ENCODE data around the gene FBF1. TPM values are rescaled to one million over a fixed set of nuclear protein-coding genes. Genes with fewer than 3 reads are reported as not detected.
A peak's percentile ranks its signal among the peaks of the same experiment; 100 is the strongest.

FBF1 gene
- total RNA-seq, 4 donors from 2014 or later: 2.5 to 6.4 (median 5.8) TPM

GRCh38 chr17:75877752-75878173 lies 63.1 kb downstream of the FBF1 start:
- DNase-seq (peak; percentile 42 to 60), ATAC-seq (peak; percentile 53 to 59)
- in situ Hi-C loops (cut with MboI; ENCODE audit: low sequenced_read_pairs in 4 of 4): loop anchor here in 1 of 4 donors (25.0 kb wide), 1 partner anchor 115 kb away; the partner anchor contains the start of gene GALK1
- intact Hi-C loops (cut with DNase I; ENCODE audit: low total_unique reads): loop anchor here (1.0 kb wide), 3 partner anchors 19 to 98 kb away; partner anchors contain the start of gene TRIM65
- Histone ChIP-seq H3K9me3 (no peaks in the 10 kb centered on the region), H3K27ac (peak overlapping the region; percentile 79 to 92 (median 86)), H3K4me3 (peak overlapping the region; percentile 56 to 87 (median 70)), H3K27me3 (no peaks in the 10 kb centered on the region), H3K36me3 (no peaks in the 10 kb centered on the region), H3K4me1 (peaks cover 37 to 38% of the 10 kb centered on the region in 2 donors)
- no peak for TF ChIP-seq POLR2A (IDR thresholded peaks at IDR 0.05)
- TF ChIP-seq CTCF (IDR thresholded peaks at IDR 0.05 in 4 of 5, conservative IDR thresholded peaks at IDR 0.05 in 1 of 5): peak in 4 of 5 experiments; percentile 45 to 65 (median 58)

GRCh38 chr17:75876938-75877751 lies 63.7 kb downstream of the FBF1 start:
- in situ Hi-C loops (cut with MboI; ENCODE audit: low sequenced_read_pairs in 4 of 4): loop anchor here in 1 of 4 donors (25.0 kb wide), 1 partner anchor 115 kb away; the partner anchor contains the start of gene GALK1

GRCh38 chr17:75876190-75876937 lies 64.5 kb downstream of the FBF1 start:
- H3K4me1 ChIP-seq: peaks cover 43 to 44% of the 10 kb centered on the region in 2 donors
- in situ Hi-C loops (cut with MboI; ENCODE audit: low sequenced_read_pairs in 4 of 4): loop anchor here in 1 of 4 donors (25.0 kb wide), 1 partner anchor 114 kb away; the partner anchor contains the start of gene GALK1

More at GRCh38 chr17:75876938-75877751, 63.7 kb downstream of the FBF1 start:
- peak overlapping the region; percentile 79 to 92 (median 86) for H3K27ac ChIP-seq
- H3K36me3 ChIP-seq: no peaks in the 10 kb centered on the region
- H3K4me1 ChIP-seq: peaks cover 43 to 44% of the 10 kb centered on the region in 2 donors
- H3K9me3 ChIP-seq: no peaks in the 10 kb centered on the region
- peak overlapping the region; percentile 56 to 87 (median 70) for H3K4me3 ChIP-seq
- intact Hi-C loops (cut with DNase I; ENCODE audit: low total_unique reads): loop anchor here (1.0 kb wide), 3 partner anchors 19 to 98 kb away; partner anchors contain the start of gene TRIM65
- H3K27me3 ChIP-seq: no peaks in the 10 kb centered on the region
- ATAC-seq (peak; percentile 57 to 61), DNase-seq (peak; percentile 81 to 91)
- TF ChIP-seq POLR2A (IDR thresholded peaks at IDR 0.05): peak; percentile 52 to 59
- peak in 1 of 5 experiments; percentile 36 for TF ChIP-seq CTCF (IDR thresholded peaks at IDR 0.05 in 4 of 5, conservative IDR thresholded peaks at IDR 0.05 in 1 of 5)

More at GRCh38 chr17:75876190-75876937, 64.5 kb downstream of the FBF1 start:
- Histone ChIP-seq H3K27me3 (no peaks in the 10 kb centered on the region), H3K27ac (peak overlapping the region; percentile 79 to 92 (median 86)), H3K9me3 (no peaks in the 10 kb centered on the region), H3K36me3 (no peaks in the 10 kb centered on the region), H3K4me3 (peak overlapping the region; percentile 56 to 87 (median 70))
- intact Hi-C loops (cut with DNase I; ENCODE audit: low total_unique reads): no loop called here
- ATAC-seq (no peak), DNase-seq (peak in 1 of 2 donors; percentile 44)
- no peak for TF ChIP-seq POLR2A (IDR thresholded peaks at IDR 0.05)
- TF ChIP-seq CTCF (IDR thresholded peaks at IDR 0.05 in 4 of 5, conservative IDR thresholded peaks at IDR 0.05 in 1 of 5): no peak
